GM12801 (cell line): ENCODE data around the gene BLOC1S3.

Experiments used
- TF ChIP-seq, protein P1 (sequence below): IDR thresholded peaks from one replicate; pipeline ENCODE4 v1.5.1; 2011; ENCODE audit warnings: control low read depth; ENCODE audit not compliant: insufficient read length; ENCODE audit errors: extremely low read depth

The BLOC1S3 gene

DNA sequence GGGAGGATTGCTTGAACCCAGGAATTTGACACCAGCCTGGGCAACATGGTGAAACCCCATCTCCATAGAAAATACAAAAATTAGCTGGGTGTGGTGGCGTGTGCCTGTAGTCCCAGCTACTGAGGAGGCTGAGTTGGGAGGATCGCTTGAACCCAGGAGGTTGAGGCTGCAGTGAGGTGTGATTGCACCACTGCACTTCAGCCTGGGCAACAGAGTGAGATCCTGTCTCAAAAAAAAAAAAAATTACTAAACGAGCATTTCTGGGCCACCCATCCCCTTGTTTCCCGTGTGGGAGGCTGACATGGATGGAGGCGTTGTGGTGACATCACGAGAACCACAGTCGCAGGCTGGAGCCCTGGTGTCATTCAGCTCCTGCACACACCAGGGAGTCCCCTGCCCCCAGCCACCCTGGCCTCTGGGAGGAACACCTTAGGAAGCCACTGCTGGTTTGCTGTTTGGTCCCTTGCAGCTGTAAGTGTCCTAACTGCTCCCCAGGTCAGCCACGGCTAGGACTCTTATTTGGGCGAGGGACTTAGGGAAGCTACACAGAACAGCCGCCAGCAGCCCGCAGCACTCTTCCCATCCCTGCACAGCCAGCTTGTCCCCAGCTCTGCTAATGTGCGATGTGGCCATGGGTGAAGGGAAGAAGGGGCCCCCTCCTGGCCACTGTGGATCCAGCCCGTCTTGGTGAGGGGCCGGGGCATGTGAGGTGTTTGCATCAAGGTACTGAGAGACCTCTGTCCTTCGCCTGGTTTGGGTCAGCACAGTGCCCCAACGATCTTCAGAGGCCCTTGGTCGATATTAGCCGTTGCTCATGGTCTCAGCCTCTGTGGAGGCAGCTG lies 30.5 kb upstream of the BLOC1S3 start:
- TF ChIP-seq, protein P1, sequence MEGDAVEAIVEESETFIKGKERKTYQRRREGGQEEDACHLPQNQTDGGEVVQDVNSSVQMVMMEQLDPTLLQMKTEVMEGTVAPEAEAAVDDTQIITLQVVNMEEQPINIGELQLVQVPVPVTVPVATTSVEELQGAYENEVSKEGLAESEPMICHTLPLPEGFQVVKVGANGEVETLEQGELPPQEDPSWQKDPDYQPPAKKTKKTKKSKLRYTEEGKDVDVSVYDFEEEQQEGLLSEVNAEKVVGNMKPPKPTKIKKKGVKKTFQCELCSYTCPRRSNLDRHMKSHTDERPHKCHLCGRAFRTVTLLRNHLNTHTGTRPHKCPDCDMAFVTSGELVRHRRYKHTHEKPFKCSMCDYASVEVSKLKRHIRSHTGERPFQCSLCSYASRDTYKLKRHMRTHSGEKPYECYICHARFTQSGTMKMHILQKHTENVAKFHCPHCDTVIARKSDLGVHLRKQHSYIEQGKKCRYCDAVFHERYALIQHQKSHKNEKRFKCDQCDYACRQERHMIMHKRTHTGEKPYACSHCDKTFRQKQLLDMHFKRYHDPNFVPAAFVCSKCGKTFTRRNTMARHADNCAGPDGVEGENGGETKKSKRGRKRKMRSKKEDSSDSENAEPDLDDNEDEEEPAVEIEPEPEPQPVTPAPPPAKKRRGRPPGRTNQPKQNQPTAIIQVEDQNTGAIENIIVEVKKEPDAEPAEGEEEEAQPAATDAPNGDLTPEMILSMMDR, result no peak

DNA sequence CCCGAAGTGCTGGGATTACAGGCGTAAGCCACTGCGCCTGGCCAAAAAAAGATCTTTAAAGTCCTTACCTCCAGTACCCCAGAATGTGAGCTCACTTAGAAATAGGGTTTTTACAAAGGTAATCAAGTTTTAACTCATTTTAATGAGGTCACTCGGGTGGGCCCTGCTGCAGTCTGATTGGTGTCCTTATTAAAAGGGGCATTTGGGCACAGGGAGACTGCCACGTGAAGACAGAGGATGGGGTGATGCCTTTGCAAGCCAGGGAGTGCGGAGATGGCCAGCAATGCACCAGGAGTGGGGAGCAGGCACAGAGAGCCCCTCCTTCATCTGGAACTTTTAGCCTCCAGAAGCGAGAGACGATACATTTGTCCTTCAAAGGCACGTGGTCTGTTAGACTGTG lies 29.5 kb upstream of the BLOC1S3 start:
- TF ChIP-seq, protein P1, result no peak

DNA sequence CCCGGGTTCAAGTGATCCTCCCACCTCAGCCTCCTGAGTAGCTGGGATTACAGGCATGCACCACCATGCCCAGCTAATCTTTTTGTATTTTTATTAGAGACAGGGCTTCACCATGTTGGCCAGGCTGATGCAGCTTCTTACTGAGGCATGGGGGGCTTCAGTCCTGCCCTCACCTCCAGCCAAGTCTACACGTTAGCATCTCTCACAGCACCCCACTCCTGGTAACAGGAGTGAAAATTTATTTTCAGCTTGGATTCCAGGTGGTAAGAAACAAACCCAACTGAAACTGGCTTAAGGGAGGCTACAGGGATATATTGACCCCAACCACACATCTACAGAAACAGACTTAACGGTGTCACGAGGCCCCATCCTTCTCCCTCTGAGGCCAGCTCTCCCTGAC lies 28.4 kb upstream of the BLOC1S3 start:
- TF ChIP-seq, protein P1, result no peak

DNA sequence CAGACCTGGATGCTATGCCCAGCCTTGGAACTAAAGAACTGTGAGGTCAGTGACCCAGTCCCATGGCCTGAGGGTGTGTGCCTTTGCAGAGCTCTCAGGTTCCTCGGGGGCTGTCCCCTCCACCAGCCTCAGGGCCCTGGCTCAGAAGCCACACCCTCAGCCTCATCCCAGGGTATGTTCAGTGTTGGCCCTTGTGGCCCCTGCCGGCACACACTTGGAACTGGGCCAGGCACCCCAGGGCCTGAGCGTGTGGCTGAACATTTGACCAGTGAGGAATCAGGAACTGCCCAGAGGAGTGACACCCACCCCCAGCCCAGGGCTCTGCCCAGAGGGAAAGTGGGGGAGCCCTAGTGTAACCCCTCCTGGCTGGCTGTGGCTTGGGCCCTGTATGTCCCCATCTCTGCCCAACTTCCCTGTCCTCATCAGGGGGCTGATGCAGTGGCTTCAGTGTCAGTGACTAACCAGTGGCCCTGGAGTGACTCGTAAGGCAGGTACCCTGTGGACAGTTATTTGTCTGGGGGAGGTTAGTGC lies 27.8 kb upstream of the BLOC1S3 start:
- TF ChIP-seq, protein P1, result no peak

DNA sequence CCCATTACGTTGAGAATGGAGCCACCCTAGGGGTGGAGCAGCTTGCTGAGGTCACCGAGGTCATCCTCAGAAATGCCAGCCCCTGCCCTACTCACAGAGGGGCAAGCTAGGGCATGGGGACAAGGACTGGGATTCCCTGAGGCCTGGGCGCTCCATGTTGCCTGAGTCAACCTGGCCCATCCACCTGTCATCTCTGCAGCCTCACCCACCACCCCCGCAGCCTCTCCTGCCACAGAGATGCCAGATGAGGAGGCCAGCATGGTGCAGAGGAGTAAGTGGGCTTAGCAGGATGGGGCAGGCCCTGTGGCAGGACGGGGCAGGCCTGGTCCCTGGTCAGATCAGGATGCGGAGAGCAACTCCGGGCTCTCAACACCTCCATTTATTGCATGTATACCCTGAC lies 27.3 kb upstream of the BLOC1S3 start:
- TF ChIP-seq, protein P1, result no peak

DNA sequence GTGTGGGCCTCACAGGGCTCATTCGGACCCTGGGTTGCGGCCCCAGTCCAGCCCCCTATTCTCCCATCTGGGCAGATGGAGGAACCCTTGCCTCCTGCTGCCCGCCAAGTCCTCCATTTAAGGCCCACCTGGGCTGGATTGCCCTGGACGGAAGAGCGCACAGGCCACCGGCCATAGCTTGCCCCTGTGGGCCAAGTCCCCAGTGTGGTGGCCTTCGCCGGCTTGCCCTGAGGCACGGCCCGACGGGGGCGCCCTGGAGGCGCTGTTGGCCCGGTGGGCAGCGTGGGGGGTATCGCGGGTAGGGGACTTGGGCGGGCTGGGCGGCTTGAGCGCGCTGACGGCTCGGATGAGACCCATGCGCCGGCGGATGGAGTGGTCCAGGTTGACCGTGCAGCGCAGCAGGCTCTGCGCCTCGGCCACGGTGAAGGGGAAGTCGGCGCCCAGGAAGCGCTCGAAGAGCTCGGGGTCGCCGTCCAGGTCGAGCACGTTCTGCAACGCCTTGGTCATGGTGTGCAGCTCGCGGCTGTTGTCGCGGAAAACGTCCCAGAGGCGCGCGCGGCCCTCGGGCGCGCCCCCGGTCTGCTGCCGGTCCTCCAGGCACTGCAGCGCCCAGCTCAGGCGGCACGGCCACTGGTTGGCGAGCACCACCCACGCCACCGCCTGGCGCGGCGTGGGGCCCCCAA lies 26.6 kb upstream of the BLOC1S3 start:
- TF ChIP-seq, protein P1, result no peak

DNA sequence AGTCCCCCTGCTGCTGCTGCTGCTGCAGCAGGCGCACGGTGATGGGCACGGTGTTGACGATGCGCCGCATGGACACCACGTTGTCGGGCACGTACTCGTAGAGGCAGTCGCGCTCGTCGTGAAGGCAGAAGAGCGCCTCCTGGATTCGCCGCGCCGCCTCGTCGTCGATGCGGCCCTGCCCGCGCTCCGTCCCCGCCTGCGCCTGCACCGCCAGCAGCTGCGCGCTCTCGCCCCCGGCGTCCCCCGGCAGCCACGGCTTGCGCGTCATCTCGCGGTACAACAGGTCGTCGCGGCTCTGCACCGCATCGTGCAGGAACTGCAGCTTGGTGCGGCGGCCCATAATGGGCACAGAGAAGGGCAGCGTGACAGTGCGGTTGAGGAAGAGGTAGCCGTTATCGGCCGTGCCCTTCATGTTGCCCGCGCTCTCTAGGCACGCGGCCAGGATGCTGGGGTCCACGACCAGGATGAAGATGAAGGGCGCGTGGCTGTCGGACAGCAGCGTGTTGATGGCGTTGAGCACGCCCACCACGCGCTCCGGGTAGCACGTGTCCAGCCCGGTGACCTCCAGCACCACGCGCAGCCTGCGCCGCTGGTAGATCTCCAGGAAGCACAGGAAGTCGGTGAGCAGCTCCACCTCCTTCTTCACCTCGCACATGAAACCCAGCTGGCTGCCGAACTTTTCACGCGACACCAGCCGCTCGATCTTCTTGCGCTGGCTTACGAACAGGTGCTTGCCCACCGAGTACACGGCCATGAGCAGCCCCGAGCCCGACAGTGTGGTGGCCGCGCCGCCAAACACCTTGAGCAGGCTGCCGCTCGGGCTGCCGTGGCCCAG lies 25.9 kb upstream of the BLOC1S3 start:
- TF ChIP-seq, protein P1, result no peak
